ACC112 (cell line): ENCODE measurements around the gene NOL4.
A peak's percentile ranks its signal among the peaks of the same experiment; 100 is the strongest.
"Not testable (repeated sequence)": the region's sequence is repeated elsewhere in the genome, so short reads cannot be mapped to it uniquely, and the experiment has no call there.

Experiments used
- H2AFZ ChIP-seq: fragments of 200-600 bp; sonication (generic); one replicate; pipeline ENCODE4 v1.6.0; 2017; ENCODE audit warnings: antibody characterized with exemption, low read length; ENCODE audit not compliant: unreplicated experiment
- H3K27ac ChIP-seq: fragments of 200-600 bp; sonication (generic); 2 replicates; pipeline ENCODE4 v1.5.1; 2014; ENCODE audit warnings: low read depth, mild to moderate bottlenecking, antibody characterized with exemption, low read length, moderate library complexity
- H3K27me3 ChIP-seq: fragments of 200-600 bp; sonication (generic); 2 replicates; pipeline ENCODE4 v1.6.1; 2014; ENCODE audit warnings: mild to moderate bottlenecking, antibody characterized with exemption, low read length, moderate library complexity, mixed read lengths; ENCODE audit not compliant: insufficient read depth
- H3K36me3 ChIP-seq: fragments of 200-600 bp; sonication (generic); 2 replicates; pipeline ENCODE4 v1.6.1; 2016; ENCODE audit warnings: mild to moderate bottlenecking, antibody characterized with exemption, low read length, moderate library complexity, mixed read lengths; ENCODE audit not compliant: insufficient read depth
- H3K4me1 ChIP-seq: fragments of 200-600 bp; sonication (generic); one replicate; pipeline ENCODE4 v1.6.1; 2016; ENCODE audit warnings: low read length, mixed read lengths; ENCODE audit not compliant: insufficient read depth, unreplicated experiment, control insufficient read depth
- H3K4me3 ChIP-seq: fragments of 200-600 bp; sonication (generic); 2 replicates; pipeline ENCODE4 v1.5.1; 2014; ENCODE audit warnings: mild to moderate bottlenecking, low read depth, low read length
- H3K79me2 ChIP-seq: fragments of 200-600 bp; sonication (generic); one replicate; pipeline ENCODE4 v1.6.0; 2016; ENCODE audit warnings: low read length; ENCODE audit not compliant: control insufficient read depth, unreplicated experiment, insufficient read depth

The NOL4 gene, protein sequence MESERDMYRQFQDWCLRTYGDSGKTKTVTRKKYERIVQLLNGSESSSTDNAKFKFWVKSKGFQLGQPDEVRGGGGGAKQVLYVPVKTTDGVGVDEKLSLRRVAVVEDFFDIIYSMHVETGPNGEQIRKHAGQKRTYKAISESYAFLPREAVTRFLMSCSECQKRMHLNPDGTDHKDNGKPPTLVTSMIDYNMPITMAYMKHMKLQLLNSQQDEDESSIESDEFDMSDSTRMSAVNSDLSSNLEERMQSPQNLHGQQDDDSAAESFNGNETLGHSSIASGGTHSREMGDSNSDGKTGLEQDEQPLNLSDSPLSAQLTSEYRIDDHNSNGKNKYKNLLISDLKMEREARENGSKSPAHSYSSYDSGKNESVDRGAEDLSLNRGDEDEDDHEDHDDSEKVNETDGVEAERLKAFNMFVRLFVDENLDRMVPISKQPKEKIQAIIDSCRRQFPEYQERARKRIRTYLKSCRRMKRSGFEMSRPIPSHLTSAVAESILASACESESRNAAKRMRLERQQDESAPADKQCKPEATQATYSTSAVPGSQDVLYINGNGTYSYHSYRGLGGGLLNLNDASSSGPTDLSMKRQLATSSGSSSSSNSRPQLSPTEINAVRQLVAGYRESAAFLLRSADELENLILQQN

DNA sequence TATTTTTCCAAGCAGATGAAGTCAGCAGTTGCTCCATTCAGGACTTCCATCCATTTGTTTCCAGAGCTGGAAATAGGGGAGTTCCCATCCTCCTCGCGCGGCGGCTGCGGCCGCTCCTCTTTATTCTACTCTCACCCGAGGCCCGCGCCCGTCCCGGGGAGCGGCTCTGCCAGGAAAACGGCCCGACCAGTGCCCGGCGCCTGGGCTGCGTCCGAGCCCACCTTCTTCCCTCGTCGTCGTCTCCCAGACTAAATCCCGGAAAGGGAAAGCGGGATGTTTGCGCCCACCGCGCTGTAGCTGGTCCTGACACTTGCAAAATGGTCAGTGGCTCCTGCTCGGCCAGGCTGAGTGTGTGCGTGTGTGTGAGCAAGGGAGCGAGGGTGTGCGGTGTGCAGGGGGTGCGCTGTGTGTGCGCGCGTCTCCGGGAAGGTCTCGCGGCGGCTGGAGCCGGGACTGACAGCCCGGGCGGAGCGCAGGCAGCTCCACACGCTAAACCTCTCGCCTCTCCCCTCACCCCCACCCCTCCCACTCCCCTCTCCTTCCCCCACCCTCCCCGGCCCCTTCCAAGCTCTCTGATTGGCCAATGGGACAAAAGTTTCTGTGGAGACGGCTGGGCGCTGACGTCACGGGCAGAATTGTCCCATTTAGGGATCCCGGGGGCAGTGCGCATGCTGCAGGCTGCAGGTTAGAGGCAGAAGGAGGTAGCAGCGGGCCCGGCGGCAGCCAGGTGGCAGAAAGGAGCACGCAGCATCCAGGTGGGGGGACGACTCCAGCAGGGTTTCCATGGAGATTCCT lies at the start of gene NOL4:
Gene NOL4, minus strand, starts transcription at position 491 of the 795 bp plus-strand sequence. CDS start 1,660 bp downstream, outside the sequence.
- H2AFZ ChIP-seq, result peak within 1 kb of the TSS; percentile 91

DNA sequence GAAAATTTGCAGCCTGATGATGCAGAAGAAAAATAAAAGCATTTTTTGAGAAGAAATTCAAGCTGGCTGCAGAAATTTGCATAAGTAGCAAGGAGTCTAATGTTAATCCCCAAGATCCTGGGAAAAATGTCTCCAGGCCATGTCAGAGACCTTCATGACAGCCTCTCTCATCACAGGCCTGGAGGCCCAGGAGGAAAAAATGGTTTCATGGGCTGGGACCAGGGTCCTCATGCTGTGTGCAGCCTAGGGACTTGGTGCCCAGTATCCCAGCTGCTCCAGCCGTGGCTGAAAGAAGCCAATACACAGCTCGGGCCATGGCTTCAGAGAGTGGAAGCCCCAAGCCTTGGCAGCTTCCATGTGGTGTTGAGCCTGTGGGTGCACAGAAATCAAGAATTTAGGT lies 41.3 kb upstream of the NOL4 start:
- not testable (repeated sequence) for H3K4me3 ChIP-seq, H3K4me1 ChIP-seq, H3K79me2 ChIP-seq, H2AFZ ChIP-seq, H3K27ac ChIP-seq, H3K36me3 ChIP-seq, H3K27me3 ChIP-seq

More for the DNA sequence above, at the start of gene NOL4:
- H3K27ac ChIP-seq, result no peak within 1 kb of the TSS
- H3K4me1 ChIP-seq, result peaks cover 8% of the 10 kb centered on the region
- H3K36me3 ChIP-seq, result no peaks in the 10 kb centered on the region
- peak within 1 kb of the TSS; percentile 79 for H3K4me3 ChIP-seq
- H3K79me2 ChIP-seq, result no peaks in the 10 kb centered on the region
- H3K27me3 ChIP-seq, result peaks cover 99% of the 10 kb centered on the region

DNA sequence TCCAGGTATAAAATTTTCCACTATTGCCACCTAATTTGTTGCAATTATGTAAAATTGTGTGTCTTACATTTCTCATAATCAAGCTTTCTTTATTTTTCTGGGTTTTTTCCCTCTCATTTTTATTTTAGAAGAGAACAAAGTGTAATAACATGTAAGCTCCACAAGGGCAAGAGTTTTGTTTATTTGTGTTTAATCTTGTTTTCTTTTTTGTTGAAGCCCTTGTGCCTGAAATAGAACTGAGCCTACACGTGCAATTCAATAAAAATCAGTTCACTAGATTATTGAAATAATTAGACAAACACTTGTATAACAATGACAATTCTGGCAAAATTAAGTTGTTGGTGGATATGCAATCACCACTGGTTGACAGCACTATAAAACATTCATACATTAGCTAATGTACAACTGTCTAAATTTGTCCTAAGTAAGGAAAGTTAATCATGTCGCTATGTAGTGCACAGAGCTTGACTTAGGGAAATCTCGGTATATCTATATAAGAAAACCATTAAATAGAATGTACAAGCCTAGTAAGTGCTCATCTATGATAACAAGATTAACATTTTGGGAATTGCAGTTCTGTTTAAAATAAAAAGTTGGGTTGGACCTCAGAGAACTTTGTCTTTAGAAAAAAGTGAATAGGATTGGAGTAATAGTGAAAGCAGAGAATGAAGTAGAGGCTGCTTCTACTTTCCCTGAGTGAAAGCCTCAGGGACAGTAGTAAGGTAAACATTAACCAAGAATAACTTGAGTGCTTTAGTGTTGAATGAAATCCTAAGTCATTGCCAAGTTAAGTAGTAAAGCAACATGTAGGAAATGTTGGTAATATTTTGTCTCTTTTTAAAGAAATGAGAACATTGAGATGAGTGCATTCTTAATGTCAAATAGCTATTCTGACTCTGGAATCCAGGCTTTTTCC lies 37.4 kb upstream of the NOL4 start:
- H3K79me2 ChIP-seq, result no peaks in the 10 kb centered on the region
- H3K27ac ChIP-seq, result no peak overlapping the region
- H3K27me3 ChIP-seq, result peaks cover 10% of the 10 kb centered on the region; the same call in 1 of the 2 replicates
- H3K4me3 ChIP-seq, result no peak overlapping the region
- no peaks in the 10 kb centered on the region for H3K4me1 ChIP-seq
- H2AFZ ChIP-seq, result no peak overlapping the region
- H3K36me3 ChIP-seq, result no peaks in the 10 kb centered on the region

DNA sequence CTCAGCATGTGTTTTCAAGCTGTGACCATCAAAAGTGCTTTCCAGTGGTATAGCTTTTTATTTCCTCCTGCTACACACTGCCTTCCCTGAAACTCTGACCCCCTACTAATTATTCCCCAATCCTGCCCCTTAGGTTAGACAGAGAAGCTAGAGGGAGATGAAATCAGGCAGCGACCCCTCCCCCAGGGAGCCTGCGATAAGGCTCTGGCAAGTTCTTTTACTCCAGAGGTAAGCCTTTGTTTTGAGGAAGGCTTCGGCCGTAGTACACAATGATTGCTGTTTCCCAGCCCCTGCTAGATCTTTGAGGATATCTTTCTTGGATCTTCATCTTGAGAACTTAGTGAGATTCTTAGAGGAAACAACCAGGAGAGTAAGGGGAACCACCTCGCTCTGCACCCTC lies 33.5 kb upstream of the NOL4 start:
- no peak overlapping the region for H2AFZ ChIP-seq
- no peaks in the 10 kb centered on the region for H3K79me2 ChIP-seq

DNA sequence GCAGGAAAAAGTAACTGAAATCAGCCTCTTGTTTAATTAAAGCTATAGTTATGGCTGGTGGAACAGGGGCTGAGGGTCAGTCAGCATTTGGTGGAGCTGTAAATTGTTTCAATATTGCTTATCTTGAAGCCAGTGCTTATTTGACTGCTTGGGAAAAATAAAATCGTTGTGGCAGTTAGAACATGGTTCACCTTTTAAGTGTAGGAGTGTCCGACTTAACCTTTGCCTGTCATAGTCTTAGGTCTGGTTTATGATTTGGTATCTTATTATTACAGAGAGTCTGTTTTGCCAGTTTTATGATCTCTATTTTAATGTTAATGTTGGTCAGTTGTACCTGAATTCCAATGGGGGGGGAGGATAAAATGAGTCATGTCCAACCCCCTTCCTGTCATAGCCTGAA lies 27.2 kb upstream of the NOL4 start:
- H3K4me3 ChIP-seq, result no peak overlapping the region
- H3K27ac ChIP-seq, result no peak overlapping the region
- H3K4me1 ChIP-seq, result no peaks in the 10 kb centered on the region
- peaks cover 7% of the 10 kb centered on the region for H3K27me3 ChIP-seq
- no peaks in the 10 kb centered on the region for H3K36me3 ChIP-seq
- no peaks in the 10 kb centered on the region for H3K79me2 ChIP-seq
- H2AFZ ChIP-seq, result no peak overlapping the region

More for the DNA sequence above, 33.5 kb upstream of the NOL4 start:
- no peaks in the 10 kb centered on the region for H3K36me3 ChIP-seq
- H3K4me1 ChIP-seq, result no peaks in the 10 kb centered on the region
- H3K27ac ChIP-seq, result no peak overlapping the region
- no peak overlapping the region for H3K4me3 ChIP-seq
- peaks cover 18% of the 10 kb centered on the region for H3K27me3 ChIP-seq

DNA sequence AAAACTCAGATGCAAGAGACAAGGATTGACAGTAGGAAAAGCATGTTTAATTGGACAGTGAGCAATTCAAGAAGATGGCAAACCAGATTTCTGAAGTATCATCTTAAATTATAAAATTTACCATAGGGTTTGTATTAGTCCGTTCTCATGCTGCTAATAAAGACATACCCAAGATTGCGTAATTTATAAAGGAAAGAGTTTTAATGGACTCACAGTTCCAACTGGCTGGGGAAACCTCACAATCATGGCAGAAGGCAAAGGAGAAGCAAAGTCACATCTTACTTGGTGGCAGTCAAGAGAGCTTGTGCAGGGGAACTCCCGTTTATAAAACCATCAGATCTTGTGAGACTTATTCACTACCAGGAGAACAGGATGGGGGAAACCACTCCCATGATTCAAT lies 24.0 kb upstream of the NOL4 start:
- H3K4me1 ChIP-seq, result no peaks in the 10 kb centered on the region
- H3K4me3 ChIP-seq, result no peak overlapping the region
- H3K36me3 ChIP-seq, result no peaks in the 10 kb centered on the region
- no peaks in the 10 kb centered on the region for H3K79me2 ChIP-seq
- H2AFZ ChIP-seq, result no peak overlapping the region
- no peak overlapping the region for H3K27ac ChIP-seq
- H3K27me3 ChIP-seq, result no peaks in the 10 kb centered on the region

DNA sequence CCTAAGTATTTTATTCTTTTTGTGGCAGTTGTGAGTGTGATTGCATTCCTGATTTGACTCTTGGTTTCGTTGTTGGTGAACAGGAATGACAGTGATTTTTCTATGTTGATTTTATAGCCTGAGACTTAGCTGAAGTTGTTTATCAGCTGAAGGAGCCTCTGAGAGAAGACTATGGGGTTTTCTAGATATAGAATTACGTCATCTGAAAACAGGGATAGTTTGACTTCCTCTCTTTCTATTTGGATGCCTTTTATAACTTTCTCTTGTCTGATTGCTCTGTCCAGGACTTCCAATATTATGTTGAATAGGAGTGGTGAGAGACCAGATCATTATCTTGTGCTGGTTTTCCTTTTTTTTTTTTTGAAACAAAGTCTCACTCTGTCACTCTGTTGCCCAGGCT lies 18.0 kb upstream of the NOL4 start:
- H3K4me3 ChIP-seq, result no peak overlapping the region
- H3K4me1 ChIP-seq, result no peaks in the 10 kb centered on the region
- no peak overlapping the region for H2AFZ ChIP-seq
- no peak overlapping the region for H3K27ac ChIP-seq
- no peaks in the 10 kb centered on the region for H3K79me2 ChIP-seq
- peaks cover 5% of the 10 kb centered on the region; the same call in 1 of the 2 replicates for H3K27me3 ChIP-seq
- no peaks in the 10 kb centered on the region for H3K36me3 ChIP-seq

DNA sequence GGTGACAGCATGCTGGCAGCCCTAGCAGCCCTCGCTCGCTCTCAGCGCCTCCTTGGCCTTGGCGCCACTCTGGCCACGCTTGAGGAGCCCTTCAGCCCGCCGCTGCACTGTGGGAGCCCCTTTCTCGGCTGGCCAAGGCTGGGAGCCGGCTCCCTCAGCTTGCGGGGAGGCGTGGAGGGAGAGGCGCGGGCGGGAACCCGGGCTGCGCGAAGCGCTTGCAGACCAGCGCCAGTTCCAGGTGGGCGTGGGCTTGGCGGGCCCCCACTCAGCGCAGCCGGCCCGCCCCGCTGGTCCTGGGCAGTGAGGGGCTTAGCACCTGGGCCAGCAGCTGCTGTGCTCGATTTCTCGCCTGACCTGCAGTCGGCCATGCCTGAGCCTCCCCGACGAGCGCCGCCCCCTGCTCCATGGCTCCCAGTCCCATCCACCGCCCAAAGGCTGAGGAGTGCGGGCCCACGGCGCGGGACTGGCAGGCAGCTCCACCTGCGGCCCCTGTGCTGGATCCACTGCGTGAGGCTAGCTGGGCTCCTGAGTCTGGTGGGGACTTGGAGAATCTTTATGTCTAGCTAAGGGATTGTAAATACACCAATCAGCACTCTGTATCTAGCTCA lies 9.2 kb upstream of the NOL4 start:
- H3K27ac ChIP-seq, H3K4me3 ChIP-seq, H3K79me2 ChIP-seq, H3K36me3 ChIP-seq, H2AFZ ChIP-seq, H3K4me1 ChIP-seq: not testable (repeated sequence)
- peaks cover 42% of the 10 kb centered on the region for H3K27me3 ChIP-seq

DNA sequence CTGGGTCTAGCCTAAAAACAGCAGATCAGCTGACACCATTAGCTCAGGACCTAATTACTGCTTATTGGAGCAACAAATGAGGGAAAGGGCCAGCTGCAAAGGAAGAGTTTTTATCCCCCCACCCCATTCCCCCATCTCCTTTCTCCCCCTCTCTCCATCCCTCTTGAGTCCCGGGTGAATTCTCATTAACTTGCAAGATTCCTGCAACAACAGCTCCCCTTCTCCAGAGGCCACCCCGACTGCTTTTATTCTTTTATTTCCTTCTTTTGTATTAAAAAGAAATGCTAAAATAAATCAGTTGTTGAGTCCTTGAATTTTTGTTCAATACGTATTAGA lies 473 bp upstream of the NOL4 start:
- Histone ChIP-seq H3K27ac (no peak overlapping the region), H3K27me3 (peaks cover 99% of the 10 kb centered on the region), H2AFZ (no peak overlapping the region)

More for the DNA sequence above, 473 bp upstream of the NOL4 start:
- Histone ChIP-seq H3K4me3 (no peak overlapping the region), H3K79me2 (no peaks in the 10 kb centered on the region), H3K36me3 (no peaks in the 10 kb centered on the region), H3K4me1 (peaks cover 8% of the 10 kb centered on the region)
